ENCODE data around the gene IL27RA. TPM values are rescaled to one million over a fixed set of nuclear protein-coding genes. Genes with fewer than 3 reads are reported as not detected.

The IL27RA gene
- total RNA-seq, 1 experiment from 2014 or later, result 2.7 TPM

- H3K27ac Mint-ChIP-seq (ENCODE audit: low read depth, unreplicated experiment), result no peak overlapping the region
- H3K36me3 Mint-ChIP-seq (ENCODE audit: insufficient read depth, unreplicated experiment), result peaks cover 4% of the 10 kb centered on the region
- BruUV-seq (replicated peaks), result no TSS peak
- ChIA-PET POLR2A (no interaction called here), CTCF (interaction anchor here (1.2 kb wide), 1 partner anchor 23 kb away, joined by 6 read pairs; no protein-coding TSS in a partner anchor)
- no peak overlapping the region for H3K4me3 Mint-ChIP-seq (ENCODE audit: unreplicated experiment)
- H3K9me3 Mint-ChIP-seq (ENCODE audit: unreplicated experiment), result no peaks in the 10 kb centered on the region
- no peak for TF ChIP-seq CTCF (IDR thresholded peaks at IDR 0.05; ENCODE audit: unreplicated experiment)
- intact Hi-C loops (cut with micrococcal nuclease), result no loop called here
- DNase-seq (ENCODE audit: unreplicated experiment), result no peak
- peaks cover 13% of the 10 kb centered on the region for H3K4me1 Mint-ChIP-seq (ENCODE audit: insufficient read depth, unreplicated experiment)
- peaks cover 20% of the 10 kb centered on the region for H3K27me3 Mint-ChIP-seq (ENCODE audit: insufficient read depth, unreplicated experiment)
Observed at GRCh38 chr19:14054721-14055120, 23.2 kb downstream of the IL27RA start.

DNA sequence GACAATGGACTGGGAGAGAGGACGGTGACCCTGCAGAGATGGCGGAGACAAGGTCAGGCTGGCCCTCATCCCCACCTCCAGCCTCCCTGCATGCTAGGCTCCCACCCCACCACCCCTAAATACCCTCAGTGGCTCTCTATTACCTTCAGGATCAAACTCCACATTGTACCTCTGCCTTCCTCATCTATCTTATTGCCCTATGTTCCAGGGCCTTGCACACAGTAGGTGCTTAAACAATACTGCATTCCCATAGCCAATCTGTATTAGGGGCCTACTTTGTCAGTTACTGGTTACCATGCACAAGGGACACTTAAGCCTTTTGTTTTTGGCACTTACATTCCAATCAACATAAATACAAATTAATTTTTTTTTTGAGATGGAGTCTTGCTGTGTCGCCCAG, 23.8 kb downstream of the IL27RA start:
- H3K27ac Mint-ChIP-seq (ENCODE audit: low read depth, unreplicated experiment), result no peak overlapping the region
- POLR2A ChIA-PET, result no interaction called here
- intact Hi-C loops (cut with micrococcal nuclease), result no loop called here
- no peaks in the 10 kb centered on the region for H3K9me3 Mint-ChIP-seq (ENCODE audit: unreplicated experiment)
- peaks cover 23% of the 10 kb centered on the region for H3K27me3 Mint-ChIP-seq (ENCODE audit: insufficient read depth, unreplicated experiment)
- H3K4me1 Mint-ChIP-seq (ENCODE audit: insufficient read depth, unreplicated experiment), result peaks cover 13% of the 10 kb centered on the region
- DNase-seq (ENCODE audit: unreplicated experiment), result no peak
- no peak for TF ChIP-seq CTCF (IDR thresholded peaks at IDR 0.05; ENCODE audit: unreplicated experiment)
- BruUV-seq (replicated peaks), result no TSS peak
- CTCF ChIA-PET, result interaction anchor here (1.2 kb wide), 1 partner anchor 23 kb away, joined by 6 read pairs; no protein-coding TSS in a partner anchor
- H3K36me3 Mint-ChIP-seq (ENCODE audit: insufficient read depth, unreplicated experiment), result peaks cover 4% of the 10 kb centered on the region
- H3K4me3 Mint-ChIP-seq (ENCODE audit: unreplicated experiment), result no peak overlapping the region

- Mint-ChIP-seq H3K4me1 (ENCODE audit: insufficient read depth, unreplicated experiment) (peaks cover 13% of the 10 kb centered on the region), H3K27me3 (ENCODE audit: insufficient read depth, unreplicated experiment) (peaks cover 23% of the 10 kb centered on the region), H3K4me3 (ENCODE audit: unreplicated experiment) (no peak overlapping the region), H3K36me3 (ENCODE audit: insufficient read depth, unreplicated experiment) (peaks cover 4% of the 10 kb centered on the region), H3K9me3 (ENCODE audit: unreplicated experiment) (no peaks in the 10 kb centered on the region), H3K27ac (ENCODE audit: low read depth, unreplicated experiment) (no peak overlapping the region)
- no TSS peak for BruUV-seq (replicated peaks)
- CTCF ChIA-PET, result interaction anchor here (0.6 to 1.9 kb wide), 2 partner anchors 17 to 187 kb away, joined by 3 to 9 read pairs; partner anchors contain the start of gene MISP3
- no peak for TF ChIP-seq CTCF (IDR thresholded peaks at IDR 0.05; ENCODE audit: unreplicated experiment)
- POLR2A ChIA-PET, result no interaction called here
- intact Hi-C loops (cut with micrococcal nuclease), result no loop called here
- no peak for DNase-seq (ENCODE audit: unreplicated experiment)
Observed at GRCh38 chr19:14056069-14056666, 24.6 kb downstream of the IL27RA start.

DNA sequence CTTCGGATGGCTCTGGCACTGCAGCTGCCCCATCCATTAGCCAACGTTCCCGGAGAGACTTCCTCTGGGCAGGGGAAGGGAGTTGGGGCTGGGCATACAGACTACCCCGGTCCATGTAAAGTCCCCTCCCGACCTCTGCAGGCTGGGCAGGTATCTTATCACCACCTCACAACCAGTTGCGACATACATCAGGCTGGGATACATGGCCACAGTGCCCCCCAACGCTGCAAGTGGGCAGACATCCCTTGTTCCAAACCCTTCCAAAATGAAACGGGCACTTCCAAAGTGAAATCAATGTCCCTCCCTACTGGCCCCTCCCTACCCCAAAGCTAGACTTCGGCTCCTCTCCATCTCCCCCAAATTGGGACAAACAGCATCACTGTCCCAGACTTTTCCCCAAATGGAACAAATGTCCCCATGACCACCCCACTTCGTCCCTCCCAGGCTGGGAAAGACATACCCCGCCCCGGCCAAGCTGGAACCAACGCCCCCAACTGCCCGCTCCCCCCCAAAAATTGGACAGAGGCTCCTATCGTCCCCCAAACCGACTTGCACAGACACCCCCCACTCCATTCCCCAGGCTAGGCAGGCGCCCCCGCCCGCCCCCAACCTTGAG, 25.3 kb downstream of the IL27RA start:
- no peak for DNase-seq (ENCODE audit: unreplicated experiment)
- BruUV-seq (replicated peaks), result no TSS peak
- Mint-ChIP-seq H3K27ac (ENCODE audit: low read depth, unreplicated experiment) (no peak overlapping the region), H3K4me1 (ENCODE audit: insufficient read depth, unreplicated experiment) (peaks cover 13% of the 10 kb centered on the region), H3K9me3 (ENCODE audit: unreplicated experiment) (no peaks in the 10 kb centered on the region), H3K27me3 (ENCODE audit: insufficient read depth, unreplicated experiment) (peaks cover 23% of the 10 kb centered on the region), H3K36me3 (ENCODE audit: insufficient read depth, unreplicated experiment) (peaks cover 4% of the 10 kb centered on the region), H3K4me3 (ENCODE audit: unreplicated experiment) (no peak overlapping the region)
- no peak for TF ChIP-seq CTCF (IDR thresholded peaks at IDR 0.05; ENCODE audit: unreplicated experiment)
- intact Hi-C loops (cut with micrococcal nuclease), result no loop called here
- ChIA-PET POLR2A (no interaction called here), CTCF (interaction anchor here (0.6 to 1.9 kb wide), 6 partner anchors 8 to 188 kb away, joined by 3 to 9 read pairs (median 3); partner anchors contain the start of gene MISP3)
